ENCODE measurements around the gene IL17RE. TPM values are rescaled to one million over a fixed set of nuclear protein-coding genes. Genes with fewer than 3 reads are reported as not detected.
A peak's percentile ranks its signal among the peaks of the same experiment; 100 is the strongest.

Gene IL17RE
- total and polyA plus RNA-seq, 2 of the 13 experiments (the other 11 are each of a cell fraction or from before 2014, with no cell fraction given): 14.5 to 24.1 TPM

- POLR2A ChIA-PET: interaction anchor here (1.9 kb wide), 1 partner anchor 11 kb away, joined by 10 read pairs; the partner anchor contains the start of gene CRELD1
- Histone ChIP-seq H3K4me3 (replicated peaks in 1 of 3; ENCODE audit: insufficient read depth in 1 of 3, low read depth in 2 of 3, low read length in 3 of 3) (no peak overlapping the region), H3K27ac (ENCODE audit: extremely low read length, insufficient read depth, low read length) (no peak overlapping the region), H2AFZ (ENCODE audit: low read length) (no peak overlapping the region), H3K9ac (ENCODE audit: insufficient read depth, low read depth, low read length) (no peak overlapping the region), H3K4me1 (ENCODE audit: insufficient read depth, low read length) (peaks cover 27% of the 10 kb centered on the region), H3K4me2 (ENCODE audit: low read depth, low read length) (no peak overlapping the region), H3K27me3 (ENCODE audit: control insufficient read depth in 1 of 2, insufficient read depth in 2 of 2, low read length in 2 of 2) (no peaks in the 10 kb centered on the region), H4K20me1 (ENCODE audit: insufficient read depth, low read length) (no peaks in the 10 kb centered on the region), H3K9me3 (ENCODE audit: low read length) (no peaks in the 10 kb centered on the region), H3K79me2 (ENCODE audit: insufficient read depth, low read length) (peaks cover 3% of the 10 kb centered on the region), H3K36me3 (replicated peaks in 1 of 2; ENCODE audit: control insufficient read depth in 1 of 2, insufficient read depth in 2 of 2, low read length in 2 of 2) (peaks cover 6 to 10% of the 10 kb centered on the region in 2 experiments; a peak in 4 of 5 replicates)
- no peak for TF ChIP-seq ZNF292 (CRISPR knock-in tag; IDR thresholded peaks at IDR 0.05; ENCODE audit: borderline replicate concordance, low read depth)
- peak; percentile 50 for TF ChIP-seq AGO2 (optimal IDR thresholded peaks at IDR 0.05; ENCODE audit: low read depth, low read length)
- no peak for TF ChIP-seq ZNF264 (CRISPR knock-in tag; IDR thresholded peaks at IDR 0.05)
- ATAC-seq (no peak), FAIRE-seq (no peak), DNase-seq (ENCODE audit: low spot score) (no peak)
- CTCF ChIA-PET (ENCODE audit: low intra/inter-chr PET ratio, low total read pairs): no interaction called here
- intact Hi-C loops (cut with micrococcal nuclease; ENCODE audit: unreplicated experiment): loop anchor here (10.0 kb wide), 1 partner anchor 61 kb away; no protein-coding TSS in a partner anchor
- WGBS (ENCODE audit: low lambda C conversion rate): no CpG with 5 or more reads among the region's 11 CpGs
- no TSS peak for BruUV-seq (replicated peaks)
- in situ Hi-C loops (cut with HindIII; ENCODE audit: extremely low pct_ligation_motif_present, low pct_unique_long_range_greater_than_20kb): no loop called here
These were observed 41.6 kb downstream of the IL17RE start for GRCh38 chr3:9944271-9944670.

DNA sequence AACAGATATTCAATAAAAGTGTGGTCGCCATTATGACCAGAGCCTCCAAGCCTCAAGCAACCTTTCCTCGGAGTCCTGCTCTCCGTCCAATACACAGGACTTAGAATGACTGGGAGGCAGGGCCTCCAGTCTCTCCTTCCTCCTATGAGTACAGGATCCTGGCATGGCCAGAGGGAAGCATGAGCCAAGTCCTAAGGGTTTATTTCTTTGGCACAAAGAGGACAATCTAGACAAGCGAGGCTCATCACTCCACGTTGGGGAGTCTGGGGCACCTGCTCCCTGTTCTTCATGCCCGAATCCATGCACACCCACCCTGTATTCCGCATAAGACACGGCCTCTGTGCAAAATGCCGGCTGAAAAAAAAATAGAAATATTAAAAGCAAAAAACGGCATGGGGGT, 42.7 kb downstream of the IL17RE start:
- H3K4me3 ChIP-seq (replicated peaks in 1 of 3; ENCODE audit: insufficient read depth in 1 of 3, low read depth in 2 of 3, low read length in 3 of 3): no peak overlapping the region; a peak in 1 of 6 replicates
- ATAC-seq: no peak
- FAIRE-seq: no peak
- H4K20me1 ChIP-seq (ENCODE audit: insufficient read depth, low read length): no peaks in the 10 kb centered on the region
- in situ Hi-C loops (cut with HindIII; ENCODE audit: extremely low pct_ligation_motif_present, low pct_unique_long_range_greater_than_20kb) (no loop called here), intact Hi-C loops (cut with micrococcal nuclease; ENCODE audit: unreplicated experiment) (loop anchor here (5.0 to 10.0 kb wide), 2 partner anchors 43 to 59 kb away; partner anchors contain the start of gene IL17RE)
- no peaks in the 10 kb centered on the region for H3K9me3 ChIP-seq (ENCODE audit: low read length)
- H3K4me2 ChIP-seq (ENCODE audit: low read depth, low read length): 0 out of 2 replicates have a peak overlapping the region, but pooled peaks have one; percentile 20
- BruUV-seq (replicated peaks): TSS peak; percentile 64
- 92% methylated on average over 10 of the region's 10 CpGs for WGBS (ENCODE audit: low lambda C conversion rate)
- H3K79me2 ChIP-seq (ENCODE audit: insufficient read depth, low read length): peaks cover 3% of the 10 kb centered on the region
- H3K27me3 ChIP-seq (ENCODE audit: control insufficient read depth in 1 of 2, insufficient read depth in 2 of 2, low read length in 2 of 2): no peaks in the 10 kb centered on the region
- no peak overlapping the region for H2AFZ ChIP-seq (ENCODE audit: low read length)
- H3K27ac ChIP-seq (ENCODE audit: extremely low read length, insufficient read depth, low read length): no peak overlapping the region
- ChIA-PET CTCF (ENCODE audit: low intra/inter-chr PET ratio, low total read pairs) (interaction anchor here (2.5 kb wide), 1 partner anchor 12 kb away, joined by 14 read pairs; the partner anchor contains the start of gene CRELD1), POLR2A (interaction anchor here (1.2 to 2.6 kb wide), 9 partner anchors 10 to 347 kb away, joined by 3 to 124 read pairs (median 16); partner anchors contain the start of genes CRELD1, FANCD2, GHRL and IL17RC)
- peaks cover 27% of the 10 kb centered on the region for H3K4me1 ChIP-seq (ENCODE audit: insufficient read depth, low read length)
- no peak overlapping the region for H3K9ac ChIP-seq (ENCODE audit: insufficient read depth, low read depth, low read length)
- H3K36me3 ChIP-seq (replicated peaks in 1 of 2; ENCODE audit: control insufficient read depth in 1 of 2, insufficient read depth in 2 of 2, low read length in 2 of 2): peaks cover 6 to 10% of the 10 kb centered on the region in 2 experiments; a peak in 4 of 5 replicates
- no peak for DNase-seq (ENCODE audit: low spot score)
- TF ChIP-seq EZH2 (conservative IDR thresholded peaks at IDR 0.05; ENCODE audit: low read depth, low read length) (no peak), SMARCC2 (IDR thresholded peaks at IDR 0.05) (no peak), ZNF780A (CRISPR knock-in tag; IDR thresholded peaks at IDR 0.05) (no peak), EHMT2 (IDR thresholded peaks at IDR 0.05; ENCODE audit: borderline replicate concordance, low read depth, low read length) (no peak), HNRNPH1 (optimal IDR thresholded peaks at IDR 0.05; ENCODE audit: low read depth, low read length) (no peak), ZNF17 (CRISPR knock-in tag; IDR thresholded peaks at IDR 0.05) (no peak)
- TF ChIP-seq, protein P1, sequence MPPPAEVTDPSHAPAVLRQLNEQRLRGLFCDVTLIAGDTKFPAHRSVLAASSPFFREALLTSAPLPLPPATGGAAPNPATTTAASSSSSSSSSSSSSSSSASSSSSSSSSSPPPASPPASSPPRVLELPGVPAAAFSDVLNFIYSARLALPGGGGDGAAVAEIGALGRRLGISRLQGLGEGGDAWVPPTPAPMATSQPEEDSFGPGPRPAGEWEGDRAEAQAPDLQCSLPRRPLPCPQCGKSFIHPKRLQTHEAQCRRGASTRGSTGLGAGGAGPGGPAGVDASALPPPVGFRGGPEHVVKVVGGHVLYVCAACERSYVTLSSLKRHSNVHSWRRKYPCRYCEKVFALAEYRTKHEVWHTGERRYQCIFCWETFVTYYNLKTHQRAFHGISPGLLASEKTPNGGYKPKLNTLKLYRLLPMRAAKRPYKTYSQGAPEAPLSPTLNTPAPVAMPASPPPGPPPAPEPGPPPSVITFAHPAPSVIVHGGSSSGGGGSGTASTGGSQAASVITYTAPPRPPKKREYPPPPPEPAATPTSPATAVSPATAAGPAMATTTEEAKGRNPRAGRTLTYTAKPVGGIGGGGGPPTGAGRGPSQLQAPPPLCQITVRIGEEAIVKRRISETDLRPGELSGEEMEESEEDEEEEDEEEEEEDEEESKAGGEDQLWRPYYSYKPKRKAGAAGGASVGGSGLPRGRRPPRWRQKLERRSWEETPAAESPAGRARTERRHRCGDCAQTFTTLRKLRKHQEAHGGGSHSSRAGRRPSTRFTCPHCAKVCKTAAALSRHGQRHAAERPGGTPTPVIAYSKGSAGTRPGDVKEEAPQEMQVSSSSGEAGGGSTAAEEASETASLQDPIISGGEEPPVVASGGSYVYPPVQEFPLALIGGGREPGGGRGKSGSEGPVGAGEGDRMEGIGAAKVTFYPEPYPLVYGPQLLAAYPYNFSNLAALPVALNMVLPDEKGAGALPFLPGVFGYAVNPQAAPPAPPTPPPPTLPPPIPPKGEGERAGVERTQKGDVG (CRISPR knock-in tag; IDR thresholded peaks at IDR 0.05; ENCODE audit: borderline replicate concordance): no peak
- TF ChIP-seq, protein P2, sequence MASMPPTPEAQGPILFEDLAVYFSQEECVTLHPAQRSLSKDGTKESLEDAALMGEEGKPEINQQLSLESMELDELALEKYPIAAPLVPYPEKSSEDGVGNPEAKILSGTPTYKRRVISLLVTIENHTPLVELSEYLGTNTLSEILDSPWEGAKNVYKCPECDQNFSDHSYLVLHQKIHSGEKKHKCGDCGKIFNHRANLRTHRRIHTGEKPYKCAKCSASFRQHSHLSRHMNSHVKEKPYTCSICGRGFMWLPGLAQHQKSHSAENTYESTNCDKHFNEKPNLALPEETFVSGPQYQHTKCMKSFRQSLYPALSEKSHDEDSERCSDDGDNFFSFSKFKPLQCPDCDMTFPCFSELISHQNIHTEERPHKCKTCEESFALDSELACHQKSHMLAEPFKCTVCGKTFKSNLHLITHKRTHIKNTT (CRISPR knock-in tag; IDR thresholded peaks at IDR 0.05): no peak

Data from HepG2 (cell line).